GM18951 (cell line): ENCODE measurements around the gene DHDH.
A peak's percentile ranks its signal among the peaks of the same experiment; 100 is the strongest.
"Not testable (repeated sequence)": the region's sequence is repeated elsewhere in the genome, so short reads cannot be mapped to it uniquely, and the experiment has no call there.

ENCODE experiments used
- POLR2A ChIP-seq: IDR thresholded peaks from 4 replicates; pipeline ENCODE4 v1.6.1; 2011; ENCODE audit warnings: mild to moderate bottlenecking; ENCODE audit not compliant: insufficient read length, insufficient read depth; ENCODE audit errors: extremely low read depth
- in situ Hi-C: fragments of 300-500 bp; cut with MboI; formaldehyde crosslinking; loops from one replicate; pipeline ENCODE4 v1.12.0; 2022; ENCODE audit warnings: low sequenced_read_pairs, mixed read lengths, inconsistent platforms; ENCODE audit not compliant: unreplicated experiment

Gene DHDH

GRCh38 chr19:48933382-48933932, at the start of gene DHDH:
Gene DHDH, plus strand, starts transcription at chr19:48933699. Its CDS starts 23 bp downstream, at chr19:48933722.
- in situ Hi-C loops: no loop called here
- TF ChIP-seq POLR2A: no peak

GRCh38 chr19:48883726-48884125, 49.8 kb upstream of the DHDH start:
- in situ Hi-C loops: no loop called here
- TF ChIP-seq POLR2A: no peak

GRCh38 chr19:48887861-48888612, 45.5 kb upstream of the DHDH start:
- in situ Hi-C loops: no loop called here
- no peak for TF ChIP-seq POLR2A

- in situ Hi-C loops: not testable (repeated sequence)
Observed at GRCh38 chr19:48889496-48889895, 44.0 kb upstream of the DHDH start.

GRCh38 chr19:48890551-48890950, 42.9 kb upstream of the DHDH start:
- no peak for TF ChIP-seq POLR2A
- in situ Hi-C loops: no loop called here

GRCh38 chr19:48895226-48895625, 38.3 kb upstream of the DHDH start:
- in situ Hi-C loops: no loop called here
- TF ChIP-seq POLR2A: no peak

- in situ Hi-C loops: no loop called here
- peak; percentile 12 for TF ChIP-seq POLR2A
Observed at GRCh38 chr19:48896191-48896720, 37.2 kb upstream of the DHDH start.

GRCh38 chr19:48897181-48897580, 36.3 kb upstream of the DHDH start:
- in situ Hi-C loops: no loop called here
- no peak for TF ChIP-seq POLR2A

GRCh38 chr19:48899386-48899749, 34.1 kb upstream of the DHDH start:
- in situ Hi-C loops: not testable (repeated sequence)

- in situ Hi-C loops: no loop called here
- peak; percentile 67 for TF ChIP-seq POLR2A
Observed at GRCh38 chr19:48899781-48900476, 33.6 kb upstream of the DHDH start, which contains the start of gene NUCB1. Gene NUCB1, plus strand, starts transcription at chr19:48900312. Its CDS starts 485 bp downstream, at chr19:48900797.

GRCh38 chr19:48900477-48901406, 32.8 kb upstream of the DHDH start:
- in situ Hi-C loops: no loop called here
- no peak for TF ChIP-seq POLR2A

- in situ Hi-C loops: not testable (repeated sequence)
Observed at GRCh38 chr19:48902291-48902690, 31.2 kb upstream of the DHDH start.

- in situ Hi-C loops: not testable (repeated sequence)
Observed at GRCh38 chr19:48903788-48904187, 29.7 kb upstream of the DHDH start.
